ENCODE measurements around the gene LGI1.

The LGI1 gene

DNA sequence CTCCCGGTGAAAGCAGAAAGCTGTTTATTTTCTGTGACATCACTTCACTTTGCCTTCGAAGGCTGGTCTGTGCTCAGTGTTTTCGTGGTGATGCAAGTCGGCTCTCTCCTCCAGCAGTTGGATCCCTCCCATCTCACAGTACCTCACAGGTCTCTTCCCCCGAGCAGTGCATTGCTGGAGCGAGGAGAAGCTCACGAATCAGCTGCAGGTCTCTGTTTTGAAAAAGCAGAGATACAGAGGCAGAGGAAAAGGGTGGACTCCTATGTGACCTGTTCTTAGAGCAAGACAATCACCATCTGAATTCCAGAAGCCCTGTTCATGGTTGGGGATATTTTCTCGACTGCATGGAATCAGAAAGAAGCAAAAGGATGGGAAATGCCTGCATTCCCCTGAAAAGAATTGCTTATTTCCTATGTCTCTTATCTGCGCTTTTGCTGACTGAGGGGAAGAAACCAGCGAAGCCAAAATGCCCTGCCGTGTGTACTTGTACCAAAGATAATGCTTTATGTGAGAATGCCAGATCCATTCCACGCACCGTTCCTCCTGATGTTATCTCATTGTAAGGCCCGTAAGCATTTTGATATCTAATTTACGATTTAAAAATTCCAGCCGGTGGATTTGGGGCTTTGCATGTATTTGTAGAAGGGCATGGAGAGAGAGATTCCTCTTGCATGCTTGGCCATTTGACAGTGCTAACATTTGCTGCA lies at the start of gene LGI1:
Gene LGI1 (plus strand): TSS at position 136 of the 707 bp plus-strand sequence. CDS start 209 bp downstream, at position 345.
- no peak for DNase-seq (ENCODE audit: low read depth)

GRCh38 chr10:93710333-93710909 lies 47.3 kb upstream of the LGI1 start:
- DNase-seq (ENCODE audit: low read depth): no peak

DNA sequence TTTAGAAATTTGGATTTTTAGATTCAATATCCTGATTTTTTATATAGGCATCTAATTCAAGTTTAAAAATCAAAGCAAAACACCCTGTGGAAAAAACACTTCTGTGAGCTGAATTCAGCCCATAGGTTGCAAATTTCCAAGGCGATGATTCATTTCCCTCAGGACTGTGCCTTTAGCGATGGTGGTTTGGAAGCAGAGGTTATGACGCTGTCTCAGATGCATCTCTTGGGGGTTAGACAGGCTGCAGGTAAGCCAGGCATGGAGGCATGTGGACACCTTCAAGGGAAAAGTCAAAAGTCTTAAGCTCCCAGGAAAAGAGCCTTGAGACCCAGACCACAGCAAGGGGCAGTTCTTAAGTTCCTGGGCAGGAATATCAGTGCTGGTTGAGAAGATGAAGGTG lies 45.8 kb upstream of the LGI1 start:
- no peak for DNase-seq (ENCODE audit: low read depth)

DNA sequence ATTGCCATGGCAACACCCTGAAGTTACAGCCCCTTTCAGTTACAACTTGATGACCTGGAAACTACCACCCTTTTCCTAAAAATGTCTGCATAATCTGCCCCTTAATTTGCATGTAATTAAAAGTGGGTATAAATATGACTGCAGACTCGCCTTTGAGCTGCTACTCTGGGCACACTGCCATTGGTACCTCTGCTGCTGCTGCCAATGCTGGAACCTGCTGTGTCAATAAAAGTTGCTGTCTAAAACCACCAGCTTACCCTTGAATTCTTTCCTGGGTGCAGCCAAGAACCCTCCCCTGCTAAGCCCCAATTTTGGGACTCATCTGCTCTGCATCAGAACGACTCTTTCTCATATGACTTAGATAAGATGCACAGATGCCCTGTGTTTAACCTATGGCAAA lies 45.1 kb upstream of the LGI1 start:
- no peak for DNase-seq (ENCODE audit: low read depth)

DNA sequence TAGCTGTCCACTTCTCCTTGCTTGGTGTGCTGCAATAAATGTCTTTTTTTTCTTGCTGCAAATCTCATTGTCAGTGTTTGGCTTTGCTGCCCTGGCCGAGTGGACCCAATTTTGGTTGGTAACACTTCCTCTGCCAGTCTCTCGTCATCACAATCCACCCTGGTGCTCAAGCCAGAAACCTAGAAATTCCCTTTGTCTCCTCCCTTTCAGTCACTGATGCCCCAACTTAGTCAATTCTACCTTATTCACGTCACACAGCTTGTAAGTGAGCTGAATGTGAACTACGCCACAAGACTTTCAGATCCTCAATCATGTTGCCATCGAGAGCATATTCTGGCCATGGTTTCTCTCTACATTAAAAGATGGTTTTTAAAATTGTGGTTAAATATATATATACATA lies 42.4 kb upstream of the LGI1 start:
- DNase-seq (ENCODE audit: low read depth): no peak

DNA sequence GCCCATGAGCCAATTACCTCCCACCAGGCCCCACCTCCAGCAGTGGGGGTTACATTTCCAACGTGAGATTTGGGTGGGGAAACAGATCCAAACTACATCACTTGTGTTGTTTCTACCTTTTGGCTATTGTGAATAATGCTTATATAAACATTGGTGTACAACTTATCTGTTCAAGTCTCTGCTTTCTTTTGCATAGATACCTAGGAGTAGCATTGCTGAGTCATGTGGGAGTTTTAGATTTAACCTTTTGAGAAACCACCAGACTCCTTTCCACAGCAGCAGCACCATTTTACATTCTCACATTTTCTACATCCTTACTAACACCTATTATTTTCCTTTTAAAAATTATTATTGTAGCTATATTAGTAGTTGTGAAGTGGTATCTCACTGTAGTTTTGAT lies 41.0 kb upstream of the LGI1 start:
- no peak for DNase-seq (ENCODE audit: low read depth)

DNA sequence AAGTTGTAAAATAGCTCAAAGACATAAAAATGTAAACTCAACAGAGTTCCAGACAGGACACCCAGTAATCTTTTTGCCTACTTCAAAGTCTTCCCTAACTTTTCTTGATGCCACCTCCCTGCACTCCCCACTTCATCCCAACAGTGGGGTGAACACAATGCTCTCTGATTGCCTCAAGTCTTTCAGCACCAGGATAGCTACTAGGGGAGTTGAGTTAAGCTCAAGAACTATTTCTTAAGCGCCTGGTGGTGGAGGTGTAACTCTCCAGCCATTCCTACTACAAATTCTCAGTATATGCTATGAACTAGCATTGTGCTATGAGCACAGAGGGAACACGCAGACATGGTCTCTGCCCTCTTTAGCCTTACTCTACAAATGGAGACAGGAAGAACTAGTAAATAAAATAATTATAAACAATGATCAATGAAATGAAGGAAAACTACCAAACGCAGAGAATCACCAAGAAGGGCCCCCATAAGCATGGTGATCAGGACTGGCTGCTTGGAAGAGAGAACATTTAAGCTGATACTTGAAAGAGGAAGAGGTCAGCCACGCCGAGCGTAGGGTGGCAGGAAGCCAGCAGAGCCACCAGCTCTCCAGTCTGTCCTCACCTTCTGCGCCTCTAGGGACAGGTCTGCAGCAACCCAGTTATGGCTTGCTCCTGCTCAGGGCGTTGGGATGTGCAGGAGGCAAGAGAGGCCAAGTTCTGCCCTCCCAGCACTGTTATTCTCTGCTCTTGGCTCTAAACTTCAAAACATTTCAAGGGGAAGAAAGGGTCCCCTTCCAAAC lies 38.6 kb upstream of the LGI1 start:
- DNase-seq (ENCODE audit: low read depth): no peak

DNA sequence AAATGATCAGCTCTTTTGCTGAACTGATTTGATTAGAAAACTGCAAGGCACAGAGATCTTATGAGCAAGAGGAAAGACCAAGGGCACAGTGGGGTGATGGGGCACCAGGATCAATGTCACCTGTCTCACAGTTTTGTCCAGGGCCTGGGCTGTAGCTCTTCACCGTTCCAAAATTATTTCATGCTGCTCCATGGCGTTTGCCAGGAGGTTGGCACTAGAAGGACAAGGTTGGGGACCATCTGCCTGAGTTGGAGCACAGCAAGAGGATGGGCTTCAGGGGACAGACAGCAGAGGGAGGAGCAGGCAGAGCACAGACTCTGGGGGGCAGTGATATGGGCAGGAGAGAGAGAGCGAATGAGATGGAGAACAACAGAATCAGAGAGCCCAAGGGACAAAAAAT lies 37.8 kb upstream of the LGI1 start:
- no peak for DNase-seq (ENCODE audit: low read depth)

GRCh38 chr10:93722550-93722949 lies 35.2 kb upstream of the LGI1 start:
- DNase-seq (ENCODE audit: low read depth): no peak

DNA sequence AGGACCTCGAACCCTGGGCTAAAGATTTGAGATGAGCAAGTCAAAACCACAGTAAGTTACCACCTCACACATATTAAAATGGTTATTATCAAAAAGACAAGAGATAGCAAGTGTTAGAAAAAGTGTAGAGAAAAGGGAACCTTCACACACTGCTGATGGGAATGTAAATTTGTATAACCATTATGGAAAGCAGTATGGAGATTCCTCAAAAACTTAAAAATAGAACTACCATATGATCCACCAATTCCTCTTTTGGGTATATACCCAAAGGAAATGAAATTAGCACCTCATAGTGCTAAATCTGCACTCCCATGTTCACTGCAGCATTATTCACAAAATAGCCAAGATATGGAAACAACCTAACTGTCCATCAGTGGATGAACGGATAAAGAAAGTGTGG lies 34.6 kb upstream of the LGI1 start:
- DNase-seq (ENCODE audit: low read depth): no peak

- no peak for DNase-seq (ENCODE audit: low read depth)
Measured at GRCh38 chr10:93726024-93726423, 31.7 kb upstream of the LGI1 start.

DNA sequence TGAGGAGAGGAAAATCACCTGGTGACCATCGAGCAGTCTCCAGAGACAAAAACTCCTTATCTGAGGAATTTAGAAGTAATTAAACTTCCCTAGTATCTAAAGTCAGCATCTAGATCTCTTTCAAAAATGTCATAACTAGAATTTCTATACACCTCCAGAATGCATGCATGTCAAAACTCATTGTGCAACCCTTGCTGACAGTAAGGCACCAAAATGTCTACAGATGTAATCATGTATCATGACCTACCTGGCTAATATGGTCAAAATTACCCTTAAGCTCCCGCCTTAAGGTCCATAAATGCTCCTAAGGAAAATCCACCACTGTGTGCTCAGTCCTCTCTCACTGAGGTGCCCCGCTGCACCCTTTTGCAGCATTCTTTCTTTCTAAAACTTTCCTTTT lies 16.4 kb upstream of the LGI1 start:
- DNase-seq (ENCODE audit: low read depth): no peak

GRCh38 chr10:93742633-93743349 lies 14.9 kb upstream of the LGI1 start:
- no peak for DNase-seq (ENCODE audit: low read depth)

GRCh38 chr10:93745408-93746065 lies 12.2 kb upstream of the LGI1 start:
- DNase-seq (ENCODE audit: low read depth): no peak

- no peak for DNase-seq (ENCODE audit: low read depth)
Measured at GRCh38 chr10:93746844-93747284, 10.9 kb upstream of the LGI1 start.

- no peak for DNase-seq (ENCODE audit: low read depth)
Measured at GRCh38 chr10:93749218-93749799, 8.4 kb upstream of the LGI1 start.

DNA sequence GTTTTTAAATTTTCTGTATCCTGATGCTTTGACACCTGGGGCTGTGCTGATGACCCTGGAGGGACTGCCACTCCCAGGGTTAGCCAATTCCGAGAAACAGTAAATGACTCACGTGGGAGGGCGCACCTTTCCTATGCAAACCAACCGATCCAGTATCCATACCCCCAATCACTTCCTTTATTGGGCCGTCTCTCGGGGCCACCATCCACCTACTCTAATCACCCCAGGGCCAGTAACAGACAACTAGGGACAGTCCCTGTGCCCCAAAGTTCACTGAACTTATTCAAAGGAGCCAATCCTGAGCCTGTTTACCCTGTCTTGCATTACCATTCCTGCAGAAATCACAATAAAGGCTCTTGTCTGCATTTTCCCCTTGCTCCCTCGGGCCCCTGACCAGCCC lies 6.6 kb upstream of the LGI1 start:
- DNase-seq (ENCODE audit: low read depth): no peak

- DNase-seq (ENCODE audit: low read depth): no peak
Measured at GRCh38 chr10:93751832-93752231, 5.9 kb upstream of the LGI1 start.

GRCh38 chr10:93752761-93753160 lies 5.0 kb upstream of the LGI1 start:
- no peak for DNase-seq (ENCODE audit: low read depth)

DNA sequence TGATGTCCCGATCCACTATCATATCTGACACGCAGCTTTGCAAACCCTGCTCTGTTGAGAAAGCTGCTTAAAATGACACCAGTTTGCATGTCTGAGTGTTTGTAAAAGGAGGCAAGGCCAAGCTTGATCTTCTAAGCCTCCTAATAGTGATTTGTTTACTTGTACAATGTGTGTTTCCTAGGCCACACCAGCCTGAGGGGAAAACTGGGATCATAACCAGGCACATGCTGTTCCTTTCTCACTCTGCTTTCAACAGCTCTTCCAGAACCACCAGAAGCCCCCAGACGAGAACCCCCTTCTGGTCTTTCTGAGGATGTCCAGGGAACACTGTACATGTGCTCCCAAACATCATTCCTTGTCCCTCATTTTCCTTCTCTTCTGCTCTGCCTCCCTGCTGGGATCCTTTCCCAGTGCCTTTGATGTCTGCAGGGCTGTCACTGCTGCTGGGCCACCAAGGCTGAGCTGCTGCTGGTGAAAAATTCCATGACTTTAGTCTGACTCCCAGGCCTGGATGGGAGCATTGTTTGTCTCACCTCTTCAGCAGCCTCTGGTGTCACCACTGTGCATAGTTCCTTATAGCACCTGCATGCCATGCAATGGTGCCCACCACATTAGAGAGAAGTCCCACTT lies 4.0 kb upstream of the LGI1 start:
- DNase-seq (ENCODE audit: low read depth): no peak

- no peak for DNase-seq (ENCODE audit: low read depth)
Measured at GRCh38 chr10:93754761-93755160, 3.0 kb upstream of the LGI1 start.

Measured in T-helper 22 cell (primary cell).